DMS114 treated with DMSO at 0.1 percent for 48 hours (cell line): ENCODE data around the gene C11orf87.

Source experiments
- DNase-seq: peaks from one replicate; lab custom pipeline; 2025; ENCODE audit not compliant: unreplicated experiment; lab: John Stamatoyannopoulos, UW

C11orf87 gene

DNA sequence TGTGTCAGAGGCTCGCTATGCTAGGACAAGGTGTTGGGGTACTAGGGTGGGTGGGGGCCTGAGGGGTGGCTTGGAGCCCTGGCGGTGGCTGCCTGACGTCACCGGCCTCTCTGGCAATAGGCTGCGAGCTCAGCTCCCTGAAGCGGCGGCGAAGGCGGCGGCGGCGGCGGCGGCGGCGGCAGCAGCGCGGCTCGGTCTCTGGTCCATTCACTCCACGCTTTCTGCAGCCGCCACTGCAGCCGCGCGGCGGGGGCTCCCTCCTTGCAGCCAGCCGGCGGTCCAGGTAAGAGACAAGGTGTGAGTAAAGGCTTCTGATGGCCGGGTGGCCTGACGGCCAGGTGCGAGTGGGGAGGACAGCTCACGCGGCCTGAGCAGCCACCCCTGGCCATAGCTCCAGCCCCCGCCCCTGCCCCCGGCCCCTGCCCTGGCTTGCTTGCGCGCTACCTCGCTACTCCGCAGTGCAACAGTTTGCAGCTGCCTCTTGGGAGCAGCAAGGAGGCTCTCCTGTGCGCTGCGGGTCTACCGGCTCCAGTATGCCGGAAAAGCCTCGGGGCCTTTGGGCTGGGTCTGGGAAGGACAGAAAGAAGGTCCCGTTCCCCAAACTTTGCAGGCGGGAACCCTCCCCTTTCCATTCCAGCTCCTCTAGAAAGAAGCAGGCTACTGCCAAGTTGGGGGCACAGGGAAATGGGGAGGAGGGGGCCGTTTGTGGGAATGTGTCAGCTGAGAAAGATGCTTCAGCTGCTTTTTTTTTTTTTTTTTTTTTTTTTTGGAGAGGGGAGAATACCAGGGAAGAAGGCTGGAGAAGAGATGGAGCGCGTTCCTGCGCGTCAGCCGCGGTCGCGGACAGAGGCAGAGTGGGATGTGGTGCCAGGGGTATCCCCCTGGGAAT lies at the start of gene C11orf87:
Gene C11orf87, plus strand, starts transcription at position 210 of the 889 bp plus-strand sequence. CDS start 1,444 bp downstream, outside the sequence.
- DNase-seq = no peak

DNA sequence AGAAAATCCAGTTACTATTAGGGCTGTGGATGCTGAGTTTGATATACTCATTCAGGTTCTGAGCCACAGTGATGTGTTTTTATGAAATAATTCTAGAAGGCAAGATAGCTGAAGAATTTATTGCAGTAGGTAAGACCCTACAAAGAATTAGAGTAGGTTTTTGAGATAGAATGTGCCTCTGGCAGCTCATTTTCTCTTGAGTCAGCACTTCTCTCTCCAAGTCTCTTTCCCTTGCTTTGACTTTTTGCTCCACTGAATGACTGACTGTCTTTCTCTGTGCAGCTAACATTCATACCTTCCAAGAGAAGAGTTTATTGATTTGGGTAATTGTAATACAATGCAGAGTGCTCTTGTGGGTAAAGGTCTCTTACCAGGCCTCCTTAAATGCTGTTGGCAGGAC lies 48.0 kb upstream of the C11orf87 start:
- no peak for DNase-seq

GRCh38 chr11:109374441-109374840 lies 47.5 kb upstream of the C11orf87 start:
- no peak for DNase-seq

DNA sequence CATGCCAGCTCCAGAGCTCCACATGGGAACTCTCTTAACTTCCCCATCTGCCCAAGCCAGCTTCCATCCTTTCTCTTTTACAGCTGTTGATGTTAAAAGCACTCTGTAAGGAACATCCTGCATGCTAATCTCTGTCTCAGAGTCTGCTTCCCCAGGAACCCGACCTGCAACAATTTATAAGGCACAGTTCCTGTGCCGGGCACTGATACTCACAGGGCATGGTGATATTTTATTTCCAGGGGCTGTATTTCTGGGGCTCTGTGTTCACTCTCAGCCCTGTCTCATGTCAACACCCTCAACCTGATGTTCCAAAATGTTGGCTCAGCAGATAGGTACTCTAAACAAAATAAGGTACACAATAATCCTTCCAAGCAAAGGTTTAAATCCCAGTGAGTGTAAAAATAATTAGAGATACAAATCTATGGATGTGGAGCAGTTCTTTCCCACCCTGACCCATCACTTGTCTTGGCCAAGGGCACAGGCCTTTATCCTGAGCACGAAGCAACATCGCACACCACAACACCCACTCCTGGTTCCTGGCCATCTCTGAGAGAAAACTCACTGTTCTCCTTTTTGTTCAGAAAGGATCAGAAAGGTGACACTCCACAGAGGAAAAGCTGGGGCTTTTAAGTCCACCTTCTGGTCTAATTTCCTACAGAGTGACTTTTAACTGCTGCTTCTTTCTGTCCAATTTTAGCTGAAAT lies 44.8 kb upstream of the C11orf87 start:
- DNase-seq = no peak

- no peak for DNase-seq
These were observed 44.0 kb upstream of the C11orf87 start for GRCh38 chr11:109378034-109378433.

DNA sequence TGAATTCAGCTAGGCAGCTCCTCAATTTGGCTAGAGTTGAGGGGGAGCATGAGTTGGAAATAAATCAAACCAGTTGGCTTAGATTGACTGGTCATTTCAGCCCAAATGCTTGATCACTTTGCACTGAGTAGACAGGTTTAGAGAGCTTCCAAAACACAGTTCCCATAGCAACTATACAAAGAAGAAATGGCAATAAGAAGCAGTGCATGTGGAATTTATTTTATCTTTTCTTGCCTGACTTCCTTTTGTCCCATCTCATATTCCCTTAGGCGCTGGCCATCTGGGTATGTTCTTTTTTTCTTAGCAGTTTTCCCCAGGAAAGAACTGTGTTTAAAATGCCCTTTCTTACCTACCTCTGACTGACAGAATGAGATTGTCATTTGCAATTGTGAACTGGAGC lies 38.7 kb upstream of the C11orf87 start:
- DNase-seq = no peak

- no peak for DNase-seq
These were observed 37.1 kb upstream of the C11orf87 start for GRCh38 chr11:109384873-109385272.

- DNase-seq = no peak
These were observed 33.0 kb upstream of the C11orf87 start for GRCh38 chr11:109388982-109389381.

DNA sequence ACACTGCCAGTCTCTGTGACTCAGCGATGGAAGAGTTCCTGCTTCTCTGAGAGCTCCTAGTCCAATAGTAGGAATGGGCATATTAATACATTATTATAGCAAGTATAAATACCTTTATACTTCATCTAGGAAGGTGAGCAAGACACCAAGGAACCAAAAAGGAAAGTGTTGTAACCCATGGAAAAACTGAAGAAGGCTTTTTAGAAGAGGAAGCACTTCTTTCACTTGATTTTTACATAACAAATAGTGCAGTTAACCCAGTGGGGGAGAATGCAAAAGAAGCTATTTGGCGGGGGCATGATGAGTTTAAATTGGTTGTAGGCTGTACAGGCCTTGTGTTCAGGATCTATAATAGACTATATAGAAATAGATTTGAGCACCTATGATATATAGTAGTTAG lies 31.2 kb upstream of the C11orf87 start:
- no peak for DNase-seq

- DNase-seq = no peak
These were observed 20.4 kb upstream of the C11orf87 start for GRCh38 chr11:109401545-109401944.

DNA sequence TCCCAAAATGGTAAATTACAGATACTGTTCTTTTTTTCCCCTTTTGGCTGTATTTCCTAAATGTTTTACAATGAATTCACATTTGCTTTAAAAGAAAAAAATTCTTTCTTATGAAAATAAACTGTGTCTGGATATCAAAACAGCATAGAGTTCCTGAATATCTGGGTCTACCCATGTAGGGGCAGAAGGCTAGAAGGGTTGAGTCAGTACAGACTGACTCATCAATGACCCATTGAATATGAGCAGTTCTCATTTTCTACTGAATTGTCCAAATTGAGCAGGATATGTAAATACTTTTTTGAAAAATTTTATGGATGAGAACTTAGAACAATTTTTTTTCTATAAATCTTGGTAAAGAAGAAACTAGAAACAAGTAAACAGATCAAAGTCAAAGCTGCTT lies 16.3 kb upstream of the C11orf87 start:
- no peak for DNase-seq

- no peak for DNase-seq
These were observed 5.4 kb upstream of the C11orf87 start for GRCh38 chr11:109416601-109417000.

GRCh38 chr11:109422870-109423465 lies 978 bp downstream of the C11orf87 start:
- DNase-seq = no peak

DNA sequence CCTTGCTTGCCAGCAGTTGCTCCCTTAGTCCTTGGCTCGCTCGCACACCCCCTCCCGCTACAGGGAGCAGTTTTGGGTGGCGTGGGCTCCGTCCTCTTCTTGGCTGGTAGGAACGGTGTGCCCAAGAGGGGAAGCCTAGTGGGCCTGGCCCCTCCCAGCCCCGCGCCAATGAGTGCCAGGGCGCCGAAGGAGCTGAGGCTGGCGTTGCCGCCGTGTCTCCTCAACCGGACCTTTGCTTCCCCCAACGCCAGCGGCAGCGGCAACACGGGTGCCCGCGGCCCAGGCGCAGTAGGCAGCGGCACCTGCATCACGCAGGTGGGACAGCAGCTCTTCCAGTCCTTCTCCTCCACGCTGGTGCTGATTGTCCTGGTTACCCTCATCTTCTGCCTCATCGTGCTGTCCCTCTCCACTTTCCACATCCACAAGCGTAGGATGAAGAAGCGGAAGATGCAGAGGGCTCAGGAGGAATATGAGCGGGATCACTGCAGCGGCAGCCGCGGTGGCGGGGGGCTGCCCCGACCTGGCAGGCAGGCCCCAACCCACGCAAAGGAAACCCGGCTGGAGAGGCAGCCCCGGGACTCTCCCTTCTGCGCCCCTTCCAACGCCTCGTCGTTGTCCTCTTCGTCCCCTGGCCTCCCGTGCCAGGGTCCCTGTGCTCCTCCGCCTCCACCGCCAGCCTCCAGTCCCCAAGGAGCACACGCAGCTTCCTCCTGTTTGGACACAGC lies 1.6 kb downstream of the C11orf87 start:
- DNase-seq = no peak

- DNase-seq = no peak
These were observed 2.9 kb downstream of the C11orf87 start for GRCh38 chr11:109424901-109425300.

DNA sequence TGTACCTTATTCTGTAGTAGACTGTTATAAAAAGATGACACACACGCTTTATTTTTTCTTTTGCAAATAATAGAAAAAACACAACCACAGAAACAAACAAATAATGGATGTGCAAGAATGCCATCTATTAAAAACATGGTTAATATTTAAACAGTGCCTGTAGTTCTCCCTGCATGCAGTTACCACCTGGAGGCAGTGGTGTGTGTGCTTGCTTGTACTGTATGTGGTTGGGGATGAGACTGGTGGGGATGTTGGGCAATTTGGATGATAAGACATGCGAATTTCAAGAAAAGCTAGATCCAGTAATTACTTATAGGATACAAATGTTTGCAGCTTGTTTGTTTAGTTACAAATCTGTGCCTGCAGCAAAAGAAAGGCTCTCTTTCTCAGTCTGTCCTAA lies 3.6 kb downstream of the C11orf87 start:
- no peak for DNase-seq

DNA sequence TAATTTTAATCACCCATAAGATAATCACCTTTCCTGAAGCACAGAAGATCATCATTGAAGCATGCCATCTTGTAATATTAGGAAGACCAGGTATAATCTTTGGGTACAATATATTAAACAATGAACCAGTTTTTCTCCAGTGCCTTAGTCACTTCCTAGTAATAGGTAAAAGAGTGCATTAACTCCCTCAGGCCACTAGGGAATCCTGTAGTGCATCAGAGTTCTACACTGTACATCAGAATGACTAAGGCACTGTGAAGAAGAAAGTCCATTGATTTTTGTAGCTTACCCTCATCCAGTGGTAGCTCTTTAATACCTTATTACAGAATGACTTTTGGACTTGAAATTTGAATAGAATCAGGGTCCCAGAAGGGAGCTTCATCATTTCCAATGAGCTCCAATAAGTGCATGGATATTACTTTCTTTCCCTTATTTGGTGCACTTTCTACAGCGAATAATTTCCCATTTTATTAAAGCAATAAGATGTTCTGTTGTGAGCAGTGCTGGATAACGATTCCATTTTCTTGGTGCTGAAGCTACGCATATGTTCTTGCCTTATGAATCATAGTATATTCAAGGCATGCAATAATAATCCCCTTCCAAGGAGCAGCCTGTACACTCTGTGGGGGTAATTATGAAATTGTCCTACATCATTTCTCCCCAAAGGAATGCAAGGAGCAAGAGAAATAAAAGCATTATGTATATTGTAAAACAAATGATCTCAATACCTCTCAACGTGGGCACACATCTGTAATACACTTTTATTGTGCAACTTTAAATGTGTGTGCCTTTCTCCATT lies 4.7 kb downstream of the C11orf87 start:
- no peak for DNase-seq

- no peak for DNase-seq
These were observed 10.1 kb downstream of the C11orf87 start for GRCh38 chr11:109432105-109432504.

DNA sequence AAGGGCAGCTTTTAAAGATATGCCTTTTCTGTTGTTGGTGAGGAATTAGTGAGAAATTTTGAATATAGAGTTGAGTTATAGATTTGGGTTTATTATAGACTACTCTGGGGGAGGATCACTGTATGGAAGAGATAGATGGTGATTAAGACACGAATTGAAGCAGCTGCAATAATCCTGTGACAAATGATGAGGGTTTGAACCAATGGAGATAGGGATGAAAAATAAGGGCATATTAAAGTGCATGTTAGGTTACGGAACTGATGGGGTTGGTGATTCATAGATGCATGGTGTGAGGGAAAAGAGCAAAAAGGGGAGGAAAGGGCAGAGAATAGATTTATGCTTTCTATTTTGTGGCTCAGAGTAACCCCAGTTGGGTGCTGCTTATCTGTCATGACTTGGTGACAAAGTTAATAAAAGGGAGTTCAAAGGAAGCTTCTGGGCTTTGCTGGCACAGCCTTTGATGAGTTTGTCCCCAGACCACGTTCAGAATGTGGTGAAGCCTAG lies 11.8 kb downstream of the C11orf87 start:
- DNase-seq = no peak

GRCh38 chr11:109435121-109435742 lies 13.2 kb downstream of the C11orf87 start:
- DNase-seq = no peak
